Measurements from ENCODE around the gene SLC66A1. TPM values are rescaled to one million over a fixed set of nuclear protein-coding genes. Genes with fewer than 3 reads are reported as not detected.

Gene SLC66A1
- total and polyA plus RNA-seq, 2 of the 13 experiments (the other 11 are each of a cell fraction or from before 2014, with no cell fraction given), result 15.4 to 18.9 TPM

- no peak for TF ChIP-seq TRIM22 (IDR thresholded peaks at IDR 0.05)
- TF ChIP-seq ZNF770 (CRISPR knock-in tag; IDR thresholded peaks at IDR 0.05), result peak; percentile 5; the same call in 1 of the 2 replicates
- no peak for TF ChIP-seq ZNF530 (CRISPR knock-in tag; IDR thresholded peaks at IDR 0.05; ENCODE audit: low read depth)
- no peak for TF ChIP-seq HOXA5 (CRISPR knock-in tag; IDR thresholded peaks at IDR 0.05)
- TF ChIP-seq ZNF724P (CRISPR knock-in tag; IDR thresholded peaks at IDR 0.05; ENCODE audit: borderline replicate concordance), result peak; percentile 78; the same call in 1 of the 2 replicates
- TF ChIP-seq ZNF281 (CRISPR knock-in tag; IDR thresholded peaks at IDR 0.05; ENCODE audit: borderline replicate concordance), result no peak; the same call in none of the 2 replicates
- TF ChIP-seq PITX1 (CRISPR knock-in tag; IDR thresholded peaks at IDR 0.05), result peak; percentile 44; the same call in 1 of the 2 replicates
- TF ChIP-seq ZNF883 (CRISPR knock-in tag; IDR thresholded peaks at IDR 0.05; ENCODE audit: not compliant biosample characterization), result no peak
- no peak for TF ChIP-seq TRIM24 (CRISPR knock-in tag; IDR thresholded peaks at IDR 0.05)
- TF ChIP-seq ARHGAP35 (CRISPR knock-in tag; IDR thresholded peaks at IDR 0.05; ENCODE audit: borderline replicate concordance), result peak; percentile 85; the same call in 1 of the 2 replicates
- 0 out of 2 replicates have a peak, but pooled peaks have one; percentile 87 for TF ChIP-seq ZNF235 (CRISPR knock-in tag; IDR thresholded peaks at IDR 0.05; ENCODE audit: borderline replicate concordance)
- TF ChIP-seq FOSL2 (CRISPR knock-in tag; IDR thresholded peaks at IDR 0.05), result peak; percentile 85
- TF ChIP-seq TMF1 (CRISPR knock-in tag; IDR thresholded peaks at IDR 0.05; ENCODE audit: low read depth), result 0 out of 2 replicates have a peak, but pooled peaks have one; percentile 76
- peak; percentile 90 for TF ChIP-seq CHD2 (IDR thresholded peaks at IDR 0.05; ENCODE audit: low read depth, low read length)
- TF ChIP-seq SP4 (CRISPR knock-in tag; IDR thresholded peaks at IDR 0.05), result peak; percentile 88; the same call in 1 of the 2 replicates
- no peak for TF ChIP-seq HHEX (CRISPR knock-in tag; IDR thresholded peaks at IDR 0.05)
- TF ChIP-seq SIN3A (IDR thresholded peaks at IDR 0.05; ENCODE audit: borderline replicate concordance, low read depth, low read length), result no peak
- peak; percentile 78 for TF ChIP-seq BORCS8-MEF2B (CRISPR knock-in tag; IDR thresholded peaks at IDR 0.05)
- no peak for TF ChIP-seq NFIC (IDR thresholded peaks at IDR 0.05; ENCODE audit: low read length)
- peak; percentile 73; the same call in 1 of the 2 replicates for TF ChIP-seq NRL (CRISPR knock-in tag; IDR thresholded peaks at IDR 0.05; ENCODE audit: borderline replicate concordance)
- TF ChIP-seq ARNT2 (CRISPR knock-in tag; IDR thresholded peaks at IDR 0.05; ENCODE audit: low read depth), result peak; percentile 95
- TF ChIP-seq FOXA3 (CRISPR knock-in tag; IDR thresholded peaks at IDR 0.05), result no peak
Observed at GRCh38 chr1:19311931-19312781, at the start of gene SLC66A1, which contains the start of gene AKR7A2 (continued).

All from HepG2 (cell line).